GM23248 (cell line): ENCODE measurements around the gene FAM180A. TPM values are rescaled to one million over a fixed set of nuclear protein-coding genes. Genes with fewer than 3 reads are reported as not detected.
A peak's percentile ranks its signal among the peaks of the same experiment; 100 is the strongest.

Experiments
- DNase-seq: peaks from one replicate; pipeline ENCODE4 v3.0.0-alpha.2; 2015
- H2AFZ ChIP-seq: fragments of 200-600 bp; sonication (generic); 2 replicates; pipeline ENCODE4 v1.6.1; 2016; ENCODE audit warnings: antibody characterized with exemption
- H3F3A ChIP-seq: fragments of 200-600 bp; sonication (generic); 2 replicates; pipeline ENCODE4 v1.6.1; 2016; ENCODE audit warnings: mild to moderate bottlenecking, antibody characterized with exemption, mixed run types; ENCODE audit not compliant: insufficient read depth
- H3K27ac ChIP-seq: fragments of 200-600 bp; sonication (generic); 2 replicates; pipeline ENCODE4 v1.5.1; 2016; ENCODE audit warnings: mild to moderate bottlenecking
- H3K27me3 ChIP-seq: fragments of 200-600 bp; sonication (generic); replicated peaks from 2 replicates; pipeline ENCODE4 v1.6.1; 2016; ENCODE audit warnings: mild to moderate bottlenecking; ENCODE audit not compliant: insufficient read depth
- H3K36me3 ChIP-seq: fragments of 200-600 bp; sonication (generic); 2 replicates; pipeline ENCODE4 v1.6.1; 2016; ENCODE audit warnings: low read depth, mild to moderate bottlenecking
- H3K4me1 ChIP-seq: fragments of 200-600 bp; sonication (generic); 2 replicates; pipeline ENCODE4 v1.6.1; 2016; ENCODE audit warnings: mild to moderate bottlenecking; ENCODE audit not compliant: insufficient read depth
- H3K4me2 ChIP-seq: fragments of 200-600 bp; sonication (generic); one replicate; pipeline ENCODE4 v1.6.1; 2016; ENCODE audit warnings: mild to moderate bottlenecking; ENCODE audit not compliant: unreplicated experiment
- H3K4me3 ChIP-seq: fragments of 200-600 bp; sonication (generic); 2 replicates; pipeline ENCODE4 v1.5.1; 2016; ENCODE audit warnings: mild to moderate bottlenecking
- H3K79me2 ChIP-seq: fragments of 200-600 bp; sonication (generic); 2 replicates; pipeline ENCODE4 v1.6.1; 2016; ENCODE audit warnings: mild to moderate bottlenecking; ENCODE audit not compliant: insufficient read depth
- H3K9ac ChIP-seq: fragments of 200-600 bp; sonication (generic); 2 replicates; pipeline ENCODE4 v1.6.1; 2016; ENCODE audit warnings: mild to moderate bottlenecking
- H3K9me2 ChIP-seq: fragments of 200-600 bp; sonication (generic); 2 replicates; pipeline ENCODE4 v1.6.1; 2016; ENCODE audit warnings: mixed run types, mild to moderate bottlenecking, moderate library complexity; ENCODE audit not compliant: insufficient read depth
- H3K9me3 ChIP-seq: fragments of 200-600 bp; sonication (generic); one replicate; pipeline ENCODE4 v1.6.1; 2017; ENCODE audit warnings: low read depth
- H4K20me1 ChIP-seq: fragments of 200-600 bp; sonication (generic); 2 replicates; pipeline ENCODE4 v1.6.0; 2016; ENCODE audit not compliant: insufficient read depth
- EZH2 ChIP-seq: fragments of 200-600 bp; sonication (generic); IDR thresholded peaks from 2 replicates; pipeline ENCODE4 v1.6.1; 2018; ENCODE audit warnings: antibody characterized with exemption, mild to moderate bottlenecking; ENCODE audit not compliant: insufficient read depth, poor library complexity, severe bottlenecking
- EZH2phosphoT487 ChIP-seq: fragments of 200-600 bp; sonication (generic); IDR thresholded peaks from 2 replicates; pipeline ENCODE4 v1.6.1; 2018; ENCODE audit warnings: antibody characterized with exemption, moderate library complexity, mild to moderate bottlenecking, low read depth; ENCODE audit not compliant: insufficient read depth
- WGBS, 2 experiments: methylation state at CpG; one replicate each; pipeline ENCODE4 v1.1.6; 2015 to 2017; ENCODE audit warnings: low lambda C conversion rate in 2 of 2, low coverage in 1 of 2; ENCODE audit errors: missing lambda C conversion rate in 2 of 2; 5-methylcytosine and 5-hydroxymethylcytosine counted together
- in situ Hi-C: fragments of 300-500 bp; cut with MboI; formaldehyde crosslinking; loops from 2 replicates; pipeline ENCODE4 v1.15.0; 2020
- polyA plus RNA-seq: library from polyadenylated mRNA; unstranded; fragments of >200 nt; fragmentation: Nextera tagmentation; extraction: Ambion mirVana; gene quantifications from 2 replicates; pipeline ENCODE4 v1.2.1, GENCODE V29; 2016
- total RNA-seq: library from RNA; depleted of rRNA; stranded (reverse); fragments of >200 nt; shearing (Covaris generic); gene quantifications from 2 replicates; pipeline ENCODE4 v1.2.3, GENCODE V29; 2014; rRNA removed

Gene FAM180A
- total RNA-seq (53.5 and 60.1 TPM in 2 replicates), polyA plus RNA-seq (50.3 and 52.5 TPM in 2 replicates)

DNA sequence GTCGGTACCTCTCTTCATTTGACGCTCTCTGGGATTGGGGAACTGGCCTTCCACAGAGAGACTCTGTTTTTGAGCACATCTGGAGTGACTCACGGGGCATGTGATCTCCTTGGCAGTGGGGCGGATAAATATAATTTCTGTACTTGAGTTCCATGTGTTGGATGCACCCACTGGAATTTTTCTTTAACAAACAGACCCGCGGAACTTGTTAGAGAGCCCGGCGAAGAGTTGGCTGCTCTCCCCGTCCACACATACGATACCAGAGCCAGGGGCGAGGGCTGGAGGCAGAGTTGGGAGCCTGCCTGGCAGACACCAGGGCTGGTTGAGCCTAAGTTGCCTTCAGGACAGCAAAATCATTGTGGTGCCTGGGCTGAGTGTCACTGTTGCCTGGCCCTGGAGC, at the start of gene FAM180A:
Gene FAM180A, minus strand, starts transcription at position 44 of the 400 bp plus-strand sequence. CDS start 233 bp downstream, outside the sequence.
- Histone ChIP-seq H3K9me2 (no peaks in the 10 kb centered on the region), H3K27ac (peak within 1 kb of the TSS; percentile 98), H3K79me2 (peaks cover 37% of the 10 kb centered on the region), H4K20me1 (no peaks in the 10 kb centered on the region), H3K9me3 (no peaks in the 10 kb centered on the region), H2AFZ (peak within 1 kb of the TSS; percentile 84), H3K4me3 (peak within 1 kb of the TSS; percentile 86), H3K4me2 (peak within 1 kb of the TSS; percentile 99), H3K9ac (peak within 1 kb of the TSS; percentile 78), H3K36me3 (no peaks in the 10 kb centered on the region), H3K4me1 (peaks cover 32% of the 10 kb centered on the region), H3K27me3 (no peaks in the 10 kb centered on the region), H3F3A (peaks cover 31% of the 10 kb centered on the region)
- peak; percentile 94 for DNase-seq
- in situ Hi-C loops: no loop called here
- WGBS, 2 experiments: 1 to 2% methylated on average over 11 of the region's 11 CpGs
- no peak for TF ChIP-seq EZH2
- no peak for TF ChIP-seq EZH2phosphoT487

DNA sequence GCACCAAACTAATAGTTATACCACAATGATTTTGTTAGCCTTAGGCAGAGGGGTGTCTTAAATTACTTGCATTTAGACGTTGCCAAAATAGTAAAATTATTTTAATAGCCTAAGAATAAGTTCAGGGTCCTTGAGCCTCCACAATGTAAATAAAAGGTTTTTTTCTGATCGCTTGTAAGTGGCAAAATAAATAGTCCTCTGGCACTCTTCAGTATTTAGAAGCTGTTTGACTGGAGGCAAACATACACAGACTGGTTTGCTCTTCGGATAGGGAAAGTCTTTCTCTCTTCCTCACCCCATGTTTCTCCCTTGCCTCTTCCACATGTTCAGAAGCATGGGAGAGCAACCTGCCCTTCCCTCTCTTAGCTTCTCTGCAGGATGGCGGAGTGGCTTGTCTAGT, 49.5 kb upstream of the FAM180A start:
- Histone ChIP-seq H3K4me2 (no peak overlapping the region), H4K20me1 (no peaks in the 10 kb centered on the region), H3K79me2 (no peaks in the 10 kb centered on the region), H3K36me3 (no peaks in the 10 kb centered on the region), H3K9me2 (no peaks in the 10 kb centered on the region), H3K27ac (no peak overlapping the region), H3F3A (no peaks in the 10 kb centered on the region; the same call in 1 of the 2 replicates), H3K4me3 (no peak overlapping the region), H2AFZ (no peak overlapping the region), H3K27me3 (no peaks in the 10 kb centered on the region), H3K9ac (no peak overlapping the region), H3K9me3 (no peaks in the 10 kb centered on the region), H3K4me1 (peaks cover 3% of the 10 kb centered on the region)
- no peak for TF ChIP-seq EZH2
- no peak for TF ChIP-seq EZH2phosphoT487
- no peak for DNase-seq
- in situ Hi-C loops: loop anchor here (10.0 kb wide), 1 partner anchor 123 kb away; no protein-coding TSS in a partner anchor
- WGBS, 2 experiments: 62 to 65% methylated on average over 4 of the region's 4 CpGs

DNA sequence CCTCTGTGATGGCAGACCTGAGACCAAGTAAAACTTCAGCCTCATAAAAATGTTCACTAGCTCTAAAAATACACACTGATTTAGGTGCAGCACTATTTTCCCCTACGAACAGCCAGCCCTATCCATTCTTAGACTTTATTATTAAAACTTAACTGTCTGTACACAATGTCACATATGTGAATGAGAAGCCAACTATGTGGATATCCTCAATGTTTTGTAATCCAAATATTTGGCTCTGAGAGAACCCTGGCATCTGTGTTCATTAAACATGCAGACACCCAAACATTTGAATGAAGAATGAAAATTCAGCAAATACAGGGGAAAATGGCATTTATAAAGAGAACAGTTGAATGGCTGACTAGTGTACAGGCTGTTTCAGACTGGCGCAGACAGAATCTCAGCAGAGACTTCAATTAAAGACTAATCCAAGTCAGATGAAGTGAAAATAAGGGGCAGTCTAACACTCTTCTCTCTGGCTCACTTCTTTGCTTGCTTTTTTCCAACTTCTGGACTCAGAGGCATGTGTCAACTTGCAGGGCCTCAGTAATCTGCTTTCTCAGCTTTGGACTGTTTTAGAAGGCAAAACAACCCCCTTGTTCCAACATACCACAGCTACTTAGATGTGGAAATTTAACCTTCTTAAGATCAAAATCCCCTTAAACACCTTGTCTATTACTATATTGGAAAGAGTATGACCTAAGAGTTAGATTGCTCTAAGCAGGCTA, 47.4 kb upstream of the FAM180A start:
- Histone ChIP-seq H4K20me1 (no peaks in the 10 kb centered on the region), H3K4me1 (peaks cover 9% of the 10 kb centered on the region), H3K36me3 (no peaks in the 10 kb centered on the region), H3K9me2 (no peaks in the 10 kb centered on the region), H3K9me3 (no peaks in the 10 kb centered on the region), H2AFZ (no peak overlapping the region), H3K27ac (no peak overlapping the region), H3K4me3 (no peak overlapping the region), H3K27me3 (no peaks in the 10 kb centered on the region), H3F3A (no peaks in the 10 kb centered on the region; the same call in 1 of the 2 replicates), H3K4me2 (no peak overlapping the region), H3K79me2 (no peaks in the 10 kb centered on the region), H3K9ac (no peak overlapping the region)
- no peak for DNase-seq
- 73 to 86% methylated on average over 2 of the region's 2 CpGs for WGBS, 2 experiments
- in situ Hi-C loops: loop anchor here (10.0 kb wide), 1 partner anchor 121 kb away; no protein-coding TSS in a partner anchor
- no peak for TF ChIP-seq EZH2phosphoT487

DNA sequence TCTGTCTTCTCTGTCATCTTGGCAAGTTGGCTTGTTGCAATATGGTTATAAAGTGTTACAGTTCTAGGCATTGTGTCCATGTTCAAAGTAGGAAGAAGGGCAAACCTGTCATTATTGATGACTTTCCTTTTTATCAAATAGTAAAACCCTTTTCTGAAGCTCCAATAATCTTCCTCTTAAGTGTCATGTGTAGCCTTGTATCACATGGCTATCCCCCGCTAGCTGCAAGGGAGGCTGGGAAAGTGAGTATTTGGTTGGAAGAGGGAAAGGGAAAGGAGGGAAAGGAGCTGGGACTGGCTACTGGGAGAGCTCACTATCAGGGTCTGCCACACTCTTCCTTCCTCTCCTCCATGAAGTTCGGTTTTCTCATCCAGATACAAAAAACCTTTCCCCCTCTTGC, 45.2 kb upstream of the FAM180A start:
- Histone ChIP-seq H4K20me1 (no peaks in the 10 kb centered on the region), H3K79me2 (no peaks in the 10 kb centered on the region), H3K9me3 (no peaks in the 10 kb centered on the region), H3K4me3 (no peak overlapping the region), H3K27ac (no peak overlapping the region), H3F3A (peaks cover 3% of the 10 kb centered on the region; the same call in 1 of the 2 replicates), H3K9me2 (no peaks in the 10 kb centered on the region), H3K36me3 (no peaks in the 10 kb centered on the region), H3K27me3 (no peaks in the 10 kb centered on the region), H3K4me1 (peaks cover 16% of the 10 kb centered on the region), H3K9ac (no peak overlapping the region), H3K4me2 (no peak overlapping the region), H2AFZ (no peak overlapping the region)
- no peak for DNase-seq
- 90 to 96% methylated on average over 2 of the region's 2 CpGs for WGBS, 2 experiments
- in situ Hi-C loops: loop anchor here (10.0 kb wide), 1 partner anchor 119 kb away; no protein-coding TSS in a partner anchor
- TF ChIP-seq EZH2 (no peak), EZH2phosphoT487 (no peak)
